ENCODE results near the gene ARID3B.
"Not testable (repeated sequence)": the region's sequence is repeated elsewhere in the genome, so short reads cannot be mapped to it uniquely, and the experiment has no call there.

ARID3B gene

GRCh38 chr15:74504836-74505235 is 36.2 kb upstream of the ARID3B start:
- DNase-seq (ENCODE audit: low read depth): no peak
- TF ChIP-seq CTCF (IDR thresholded peaks at IDR 0.05; ENCODE audit: low read length, missing control alignments): no peak
- H3K4me3 ChIP-seq (replicated peaks; ENCODE audit: low read depth, low read length): no peak overlapping the region

- H3K4me3 ChIP-seq (replicated peaks; ENCODE audit: low read depth, low read length): no peak overlapping the region
- DNase-seq (ENCODE audit: low read depth): peak; percentile 32
- TF ChIP-seq CTCF (IDR thresholded peaks at IDR 0.05; ENCODE audit: low read length, missing control alignments): no peak
These were observed 35.0 kb upstream of the ARID3B start for GRCh38 chr15:74505837-74506514.

GRCh38 chr15:74506515-74506840 is 34.5 kb upstream of the ARID3B start:
- no peak for DNase-seq (ENCODE audit: low read depth)
- no peak for TF ChIP-seq CTCF (IDR thresholded peaks at IDR 0.05; ENCODE audit: low read length, missing control alignments)
- no peak overlapping the region for H3K4me3 ChIP-seq (replicated peaks; ENCODE audit: low read depth, low read length)

GRCh38 chr15:74511583-74511982 is 29.4 kb upstream of the ARID3B start:
- no peak for TF ChIP-seq CTCF (IDR thresholded peaks at IDR 0.05; ENCODE audit: low read length, missing control alignments)
- peak; percentile 39 for DNase-seq (ENCODE audit: low read depth)
- H3K4me3 ChIP-seq (replicated peaks; ENCODE audit: low read depth, low read length): no peak overlapping the region

GRCh38 chr15:74514059-74514458 is 27.0 kb upstream of the ARID3B start:
- H3K4me3 ChIP-seq (replicated peaks; ENCODE audit: low read depth, low read length); DNase-seq (ENCODE audit: low read depth): not testable (repeated sequence)

GRCh38 chr15:74517096-74517495 is 23.9 kb upstream of the ARID3B start:
- no peak overlapping the region for H3K4me3 ChIP-seq (replicated peaks; ENCODE audit: low read depth, low read length)
- DNase-seq (ENCODE audit: low read depth): no peak
- TF ChIP-seq CTCF (IDR thresholded peaks at IDR 0.05; ENCODE audit: low read length, missing control alignments): no peak

- no peak overlapping the region for H3K4me3 ChIP-seq (replicated peaks; ENCODE audit: low read depth, low read length)
- TF ChIP-seq CTCF (IDR thresholded peaks at IDR 0.05; ENCODE audit: low read length, missing control alignments): no peak
- peak; percentile 85 for DNase-seq (ENCODE audit: low read depth)
These were observed 21.7 kb upstream of the ARID3B start for GRCh38 chr15:74519311-74519710.
